Stimulated activated CD4-positive, alpha-beta T cell treated with anti-CD3 and anti-CD28 coated beads, Interleukin-12 subunit alpha, Interleukin-12 subunit beta, amount 100 ng/mL, for 48 hours (primary cell): ENCODE results near the gene MGAT5B.
"Not testable (repeated sequence)": the region's sequence is repeated elsewhere in the genome, so short reads cannot be mapped to it uniquely, and the experiment has no call there.

Source experiments
- DNase-seq, 3 donors: peaks; one replicate each; pipeline ENCODE4 v3.0.0-alpha.2; 2020; ENCODE audit warnings: low read depth in 2 of 3, low spot score in 1 of 3

MGAT5B gene

GRCh38 chr17:76969598-76970172 lies 101.5 kb downstream of the MGAT5B start:
- DNase-seq, result no peak

GRCh38 chr17:76970228-76970627 lies 102.0 kb downstream of the MGAT5B start:
- DNase-seq, result not testable (repeated sequence)

GRCh38 chr17:76972046-76972641 lies 103.9 kb downstream of the MGAT5B start:
- no peak for DNase-seq

- DNase-seq, result no peak
Observed at GRCh38 chr17:76973040-76973439, 104.8 kb downstream of the MGAT5B start.

GRCh38 chr17:76974721-76975120 lies 106.5 kb downstream of the MGAT5B start:
- DNase-seq, result no peak

GRCh38 chr17:76978050-76978449 lies 109.8 kb downstream of the MGAT5B start:
- not testable (repeated sequence) for DNase-seq

- DNase-seq, result no peak
Observed at GRCh38 chr17:76981545-76982295, 113.5 kb downstream of the MGAT5B start.

- no peak for DNase-seq
Observed at GRCh38 chr17:76982408-76983074, 114.3 kb downstream of the MGAT5B start.

- no peak for DNase-seq
Observed at GRCh38 chr17:76983075-76983775, 115.0 kb downstream of the MGAT5B start.

GRCh38 chr17:76986365-76986764 lies 118.2 kb downstream of the MGAT5B start:
- DNase-seq, result no peak

GRCh38 chr17:76987486-76988093 lies 119.4 kb downstream of the MGAT5B start:
- no peak for DNase-seq

GRCh38 chr17:76988796-76989195 lies 120.6 kb downstream of the MGAT5B start:
- no peak for DNase-seq

- DNase-seq, result no peak
Observed at GRCh38 chr17:76989519-76989918, 121.3 kb downstream of the MGAT5B start.

- DNase-seq, result no peak
Observed at GRCh38 chr17:76992891-76993290, 124.7 kb downstream of the MGAT5B start.

GRCh38 chr17:76993651-76994050 lies 125.4 kb downstream of the MGAT5B start:
- DNase-seq, result no peak

GRCh38 chr17:76994237-76994637 lies 126.0 kb downstream of the MGAT5B start:
- no peak for DNase-seq

GRCh38 chr17:76995387-76996105 lies 127.3 kb downstream of the MGAT5B start:
- no peak for DNase-seq

GRCh38 chr17:76996741-76997694 lies 128.8 kb downstream of the MGAT5B start:
- no peak for DNase-seq

- peak; percentile 18 to 24 (median 23) for DNase-seq
Observed at GRCh38 chr17:76997981-76998531, 129.9 kb downstream of the MGAT5B start.
